ENCODE data around the gene FUT7. TPM values are rescaled to one million over a fixed set of nuclear protein-coding genes. Genes with fewer than 3 reads are reported as not detected.

The FUT7 gene
- total RNA-seq, 1 donor from 2014 or later = not detected

- Histone ChIP-seq H3K27me3 (ENCODE audit: low read depth) (no peaks in the 10 kb centered on the region), H3K4me1 (no peaks in the 10 kb centered on the region), H3K4me3 (no peak overlapping the region), H3K36me3 (peaks cover 85% of the 10 kb centered on the region), H3K27ac (replicated peaks) (no peak overlapping the region), H3K9me3 (replicated peaks) (no peaks in the 10 kb centered on the region)
- no peak for TF ChIP-seq CTCF (IDR thresholded peaks at IDR 0.05; ENCODE audit: borderline replicate concordance)
- DNase-seq = no peak
- intact Hi-C loops (cut with micrococcal nuclease) = no loop called here
Observed at GRCh38 chr9:137015976-137016375, 15.9 kb downstream of the FUT7 start.

GRCh38 chr9:137015540-137015930 lies 16.4 kb downstream of the FUT7 start:
- DNase-seq = no peak
- Histone ChIP-seq H3K4me3 (no peak overlapping the region), H3K9me3 (replicated peaks) (no peaks in the 10 kb centered on the region), H3K27ac (replicated peaks) (no peak overlapping the region), H3K4me1 (no peaks in the 10 kb centered on the region), H3K36me3 (peaks cover 80% of the 10 kb centered on the region), H3K27me3 (ENCODE audit: low read depth) (no peaks in the 10 kb centered on the region)
- no peak for TF ChIP-seq CTCF (IDR thresholded peaks at IDR 0.05; ENCODE audit: borderline replicate concordance)
- intact Hi-C loops (cut with micrococcal nuclease) = no loop called here

- no peak overlapping the region for H3K27ac ChIP-seq (replicated peaks)
- intact Hi-C loops (cut with micrococcal nuclease) = no loop called here
- no peak for DNase-seq
- no peaks in the 10 kb centered on the region for H3K27me3 ChIP-seq (ENCODE audit: low read depth)
- peaks cover 78% of the 10 kb centered on the region for H3K36me3 ChIP-seq
- no peak overlapping the region for H3K4me3 ChIP-seq
- no peaks in the 10 kb centered on the region for H3K4me1 ChIP-seq
- no peaks in the 10 kb centered on the region for H3K9me3 ChIP-seq (replicated peaks)
- no peak for TF ChIP-seq CTCF (IDR thresholded peaks at IDR 0.05; ENCODE audit: borderline replicate concordance)
Observed at GRCh38 chr9:137014776-137015539, 16.9 kb downstream of the FUT7 start.

GRCh38 chr9:137014166-137014565 lies 17.7 kb downstream of the FUT7 start:
- no peak for TF ChIP-seq CTCF (IDR thresholded peaks at IDR 0.05; ENCODE audit: borderline replicate concordance)
- DNase-seq = no peak
- Histone ChIP-seq H3K4me3 (no peak overlapping the region), H3K27me3 (ENCODE audit: low read depth) (no peaks in the 10 kb centered on the region), H3K36me3 (peaks cover 86% of the 10 kb centered on the region), H3K9me3 (replicated peaks) (no peaks in the 10 kb centered on the region), H3K27ac (replicated peaks) (no peak overlapping the region), H3K4me1 (no peaks in the 10 kb centered on the region)
- intact Hi-C loops (cut with micrococcal nuclease) = no loop called here

GRCh38 chr9:137013571-137013940 lies 18.3 kb downstream of the FUT7 start:
- no peaks in the 10 kb centered on the region for H3K9me3 ChIP-seq (replicated peaks)
- DNase-seq = no peak
- no peaks in the 10 kb centered on the region for H3K27me3 ChIP-seq (ENCODE audit: low read depth)
- no peak overlapping the region for H3K4me3 ChIP-seq
- TF ChIP-seq CTCF (IDR thresholded peaks at IDR 0.05; ENCODE audit: borderline replicate concordance) = no peak
- no peak overlapping the region for H3K27ac ChIP-seq (replicated peaks)
- H3K36me3 ChIP-seq = peaks cover 83% of the 10 kb centered on the region
- intact Hi-C loops (cut with micrococcal nuclease) = no loop called here
- no peaks in the 10 kb centered on the region for H3K4me1 ChIP-seq
